H1 (cell line): Measurements from ENCODE around the gene FLT1. TPM values are rescaled to one million over a fixed set of nuclear protein-coding genes. Genes with fewer than 3 reads are reported as not detected.

ENCODE experiments used
- CTCF ChIA-PET: fragments of 300-600 bp; sonication (Branson Sonifier 250); formaldehyde crosslinking; loops from one replicate; lab custom pipeline; 2021; ENCODE audit not compliant: partially characterized antibody; lab: Charles Lee
- POLR2A ChIA-PET: fragments of 300-600 bp; sonication (Branson Sonifier 250); formaldehyde crosslinking; loops from one replicate; lab custom pipeline; 2021; ENCODE audit warnings: inconsistent platforms; ENCODE audit not compliant: partially characterized antibody; lab: Charles Lee
- DNase-seq, 2 experiments: peaks; one replicate each; pipeline versions ENCODE4 v3.0.0 to v3.0.0-alpha.2; 2010 to 2022; ENCODE audit warnings: low spot score in 2 of 2, low read depth in 1 of 2, mixed read lengths in 1 of 2
- FAIRE-seq: peaks from 2 replicates; lab custom pipeline; 2011; peaks lifted over from hg19 to GRCh38; lab: Jason Lieb, UNC
- H2AFZ ChIP-seq: 2 replicates; pipeline ENCODE4 v1.8.1; 2012; ENCODE audit warnings: low read length, inconsistent platforms
- H2AK5ac ChIP-seq: 2 replicates; pipeline ENCODE4 v1.6.1; 2013; ENCODE audit warnings: low read depth, low read length
- H2BK120ac ChIP-seq: replicated peaks from 2 replicates; pipeline ENCODE3; 2013; ENCODE audit warnings: low read depth, low read length, inconsistent platforms
- H2BK12ac ChIP-seq: 2 replicates; pipeline ENCODE4 v1.6.1; 2013; ENCODE audit warnings: low read depth, low read length
- H2BK15ac ChIP-seq: 2 replicates; pipeline ENCODE4 v1.6.1; 2013; ENCODE audit warnings: low read length
- H2BK20ac ChIP-seq: 2 replicates; pipeline ENCODE4 v1.6.1; 2013; ENCODE audit warnings: low read length
- H2BK5ac ChIP-seq: 2 replicates; pipeline ENCODE4 v1.6.1; 2013; ENCODE audit warnings: low read depth, low read length
- H3K14ac ChIP-seq: 2 replicates; pipeline ENCODE4 v1.6.1; 2013; ENCODE audit warnings: inconsistent platforms; ENCODE audit not compliant: insufficient read length
- H3K18ac ChIP-seq: 2 replicates; pipeline ENCODE4 v1.6.1; 2013; ENCODE audit warnings: low read length; ENCODE audit errors: extremely low read depth
- H3K23ac ChIP-seq: 2 replicates; pipeline ENCODE4 v1.6.1; 2013; ENCODE audit warnings: inconsistent platforms; ENCODE audit not compliant: insufficient read length
- H3K23me2 ChIP-seq: 2 replicates; pipeline ENCODE4 v1.6.1; 2013; ENCODE audit warnings: low read depth, low read length
- H3K27ac ChIP-seq: 2 replicates; pipeline ENCODE4 v1.6.1; 2011; ENCODE audit warnings: low read depth, low read length, inconsistent platforms
- H3K27me3 ChIP-seq, 4 experiments: replicated peaks in 1 of 4; 1 replicate in 1 of 4; 2 replicates in 3 of 4; pipeline versions ENCODE4 v1.6.1 to v1.8.1; 2011 to 2013; ENCODE audit warnings: low read length in 3 of 4, mild to moderate bottlenecking in 3 of 4, inconsistent platforms in 2 of 4, mixed read lengths in 2 of 4, moderate library complexity in 1 of 4; ENCODE audit not compliant: control insufficient read depth in 3 of 4, insufficient read depth in 3 of 4; ENCODE audit errors: extremely low read depth in 1 of 4
- H3K36me3 ChIP-seq, 4 experiments: 2 replicates each; pipeline versions ENCODE4 v1.6.1 to v1.8.1; 2011 to 2013; ENCODE audit warnings: mild to moderate bottlenecking in 4 of 4, low read length in 3 of 4, moderate library complexity in 2 of 4, control low read depth in 1 of 4, inconsistent platforms in 1 of 4; ENCODE audit not compliant: insufficient read depth in 4 of 4, control insufficient read depth in 2 of 4
- H3K4ac ChIP-seq: replicated peaks from 2 replicates; pipeline ENCODE3; 2013; ENCODE audit warnings: low read length, low read depth, mixed read lengths, inconsistent platforms; ENCODE audit not compliant: insufficient read length
- H3K4me1 ChIP-seq, 4 experiments: replicated peaks in 1 of 4; 1 replicate in 1 of 4; 2 replicates in 3 of 4; pipeline versions ENCODE4 v1.6.1 to v1.8.1; 2011 to 2013; ENCODE audit warnings: low read length in 3 of 4, inconsistent platforms in 2 of 4, mixed read lengths in 1 of 4; ENCODE audit not compliant: insufficient read depth in 4 of 4, control insufficient read depth in 3 of 4
- H3K4me2 ChIP-seq, 2 experiments: 2 replicates each; pipeline versions ENCODE4 v1.6.1 to v1.8.1; 2011 to 2013; ENCODE audit warnings: low read depth in 2 of 2, low read length in 2 of 2, control low read depth in 1 of 2, inconsistent platforms in 1 of 2, mild to moderate bottlenecking in 1 of 2; ENCODE audit not compliant: insufficient read depth in 1 of 2
- H3K4me3 ChIP-seq, 4 experiments: fragments of 200-600, 300-600 bp in 1 of 4; sonication (generic), shearing (Covaris generic), sonication (Bioruptor Twin) in 1 of 4; 2 replicates each; pipeline versions ENCODE4 v1.5.1 to v1.8.1; 2011 to 2016; ENCODE audit warnings: low read length in 4 of 4, low read depth in 3 of 4, control low read depth in 2 of 4, inconsistent platforms in 2 of 4, mild to moderate bottlenecking in 2 of 4, mixed read lengths in 1 of 4, moderate library complexity in 1 of 4; ENCODE audit not compliant: insufficient read depth in 2 of 4; ENCODE audit errors: extremely low read depth in 1 of 4
- H3K56ac ChIP-seq: replicated peaks from 2 replicates; pipeline ENCODE3; 2013; ENCODE audit warnings: low read depth, mild to moderate bottlenecking, mixed read lengths, low read length, inconsistent platforms; ENCODE audit not compliant: insufficient read length
- H3K79me1 ChIP-seq: 2 replicates; pipeline ENCODE4 v1.6.1; 2013; ENCODE audit warnings: low read depth, low read length, control low read depth
- H3K79me2 ChIP-seq, 2 experiments: 2 replicates each; pipeline versions ENCODE4 v1.6.1 to v1.8.1; 2012 to 2013; ENCODE audit warnings: low read length in 2 of 2, mild to moderate bottlenecking in 2 of 2, inconsistent platforms in 1 of 2; ENCODE audit not compliant: insufficient read depth in 2 of 2, control insufficient read depth in 1 of 2
- H3K9ac ChIP-seq, 4 experiments: replicated peaks in 1 of 4; 1 replicate in 1 of 4; 2 replicates in 3 of 4; pipeline versions ENCODE4 v1.6.1 to v1.8.1; 2011 to 2013; ENCODE audit warnings: low read depth in 3 of 4, low read length in 3 of 4, control low read depth in 2 of 4, mild to moderate bottlenecking in 2 of 4, moderate library complexity in 2 of 4, inconsistent platforms in 1 of 4; ENCODE audit errors: extremely low read depth in 1 of 4
- H3K9me3 ChIP-seq, 2 experiments: 2 replicates each; pipeline versions ENCODE4 v1.6.1 to v1.8.1; 2012 to 2013; ENCODE audit warnings: mild to moderate bottlenecking in 2 of 2, moderate library complexity in 2 of 2, control low read depth in 1 of 2, inconsistent platforms in 1 of 2, low read depth in 1 of 2, low read length in 1 of 2, mixed read lengths in 1 of 2; ENCODE audit not compliant: insufficient read depth in 2 of 2
- H4K20me1 ChIP-seq, 2 experiments: replicated peaks in 1 of 2; 2 replicates each; pipeline versions ENCODE3 to v1.8.1; 2011 to 2013; ENCODE audit warnings: inconsistent platforms in 2 of 2, low read length in 2 of 2, mild to moderate bottlenecking in 1 of 2; ENCODE audit not compliant: insufficient read depth in 2 of 2, control insufficient read depth in 1 of 2
- H4K5ac ChIP-seq: 2 replicates; pipeline ENCODE4 v1.6.1; 2013; ENCODE audit warnings: low read length, low read depth, mixed read lengths, inconsistent platforms; ENCODE audit not compliant: insufficient read length
- H4K8ac ChIP-seq: 2 replicates; pipeline ENCODE4 v1.8.0; 2013; ENCODE audit warnings: mild to moderate bottlenecking, moderate library complexity, low read length, inconsistent platforms; ENCODE audit not compliant: insufficient read depth; ENCODE audit errors: extremely low read depth
- H4K91ac ChIP-seq: replicated peaks from 2 replicates; pipeline ENCODE3; 2013; ENCODE audit warnings: low read length, mixed read lengths, inconsistent platforms; ENCODE audit not compliant: insufficient read length
- BRCA1 ChIP-seq: IDR thresholded peaks from 2 replicates; pipeline ENCODE4 v1.6.1; 2012; ENCODE audit warnings: low read depth, low read length, improper control_type of control experiment
- CEBPB ChIP-seq: IDR thresholded peaks from 2 replicates; pipeline ENCODE4 v1.6.1; 2012; ENCODE audit warnings: low read depth, low read length
- CREB1 ChIP-seq: IDR thresholded peaks from 2 replicates; pipeline ENCODE4 v1.6.1; 2012; ENCODE audit warnings: inconsistent platforms
- EGR1 ChIP-seq: IDR thresholded peaks from 2 replicates; pipeline ENCODE4 v1.6.1; 2011; ENCODE audit warnings: low read depth, low read length, borderline replicate concordance
- KDM1A ChIP-seq: fragments of 200-600, 300-600 bp; sonication (generic); IDR thresholded peaks from 2 replicates; pipeline ENCODE4 v1.7.1; 2016; ENCODE audit warnings: mild to moderate bottlenecking, low read length, borderline replicate concordance
- NRF1 ChIP-seq: IDR thresholded peaks from 2 replicates; pipeline ENCODE4 v1.6.1; 2011; ENCODE audit warnings: mild to moderate bottlenecking, low read depth, low read length, improper control_type of control experiment
- POU5F1 ChIP-seq: IDR thresholded peaks from 2 replicates; pipeline ENCODE4 v1.6.1; 2011; ENCODE audit warnings: low read depth, mild to moderate bottlenecking, low read length, moderate library complexity
- SAP30 ChIP-seq: fragments of 300-600 bp; sonication (generic); IDR thresholded peaks from 2 replicates; pipeline ENCODE4 v1.7.1; 2012; ENCODE audit warnings: low read length, moderate library complexity, mild to moderate bottlenecking, inconsistent platforms; ENCODE audit not compliant: insufficient read depth, insufficient replicate concordance
- SIX5 ChIP-seq: IDR thresholded peaks from 2 replicates; pipeline ENCODE4 v1.6.1; 2011; ENCODE audit warnings: mild to moderate bottlenecking, low read depth, low read length
- SP2 ChIP-seq: IDR thresholded peaks from 2 replicates; pipeline ENCODE4 v1.6.1; 2012; ENCODE audit warnings: mild to moderate bottlenecking, low read length, inconsistent platforms
- SUZ12 ChIP-seq: fragments of 200-600 bp; sonication (generic); IDR thresholded peaks from 2 replicates; pipeline ENCODE4 v1.6.1; 2012; ENCODE audit warnings: mild to moderate bottlenecking, inconsistent platforms, low read length, moderate library complexity, mixed read lengths
- TBP ChIP-seq: IDR thresholded peaks from 2 replicates; pipeline ENCODE4 v1.6.1; 2011; ENCODE audit warnings: low read depth, low read length, improper control_type of control experiment
- TEAD4 ChIP-seq: IDR thresholded peaks from 2 replicates; pipeline ENCODE4 v1.6.1; 2012; ENCODE audit warnings: low read depth, low read length, inconsistent platforms, mixed read lengths
- polyA plus RNA-seq, 7 experiments: library from polyadenylated mRNA; depleted of rRNA in 3 of 7; stranded (reverse) in 5 of 7; unstranded in 2 of 7; fragments of >200 nt in 5 of 7; fragments of 200-250 nt in 2 of 7; gene quantifications; 1 replicate in 5 of 7; 2 replicates in 1 of 7; 4 replicates in 1 of 7; pipeline versions ENCODE4 v1.2.1 to v1.2.3, GENCODE V29; 2011 to 2013; ENCODE audit warnings: missing spikeins in 2 of 7, mixed read lengths in 2 of 7
- total RNA-seq: library from RNA; stranded (reverse); fragmentation: NEBNext Ultra II Directional; extraction: Animal tissue kit (Norgen Biotek cat#: 25700); gene quantifications from 2 replicates; pipeline ENCODE4 v1.2.1, GENCODE V29; 2021

The FLT1 gene
- total and polyA plus RNA-seq, 2 of the 8 experiments (the other 6 are each of a cell fraction or from before 2014, with no cell fraction given), result 19.7 to 90.2 TPM

DNA sequence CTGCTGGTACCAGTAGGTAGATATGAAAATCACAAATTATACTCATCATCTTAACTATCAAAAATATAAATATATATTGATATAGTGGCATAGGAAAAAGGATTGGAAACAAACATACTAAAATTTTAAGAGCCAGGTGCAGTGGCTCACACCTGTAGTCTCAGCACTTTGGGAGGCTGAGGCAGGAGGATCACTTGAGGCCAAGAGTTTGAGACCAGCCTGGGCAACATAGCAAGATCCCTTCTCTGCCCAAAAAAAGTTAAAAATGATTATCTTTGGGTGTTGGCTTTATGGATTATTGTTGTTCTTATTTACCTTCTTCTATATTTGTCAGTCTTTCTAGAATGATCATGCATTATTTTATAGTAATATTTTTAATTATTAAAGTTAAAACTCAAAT lies 53.4 kb downstream of the FLT1 start:
- H3K4me1 ChIP-seq, result peaks cover 17 to 45% (median 32%) of the 10 kb centered on the region in 4 experiments
- no peak overlapping the region for H3K14ac ChIP-seq
- no peak overlapping the region for H3K4me3 ChIP-seq
- H2BK15ac ChIP-seq, result no peak overlapping the region
- H3K56ac ChIP-seq, result no peak overlapping the region
- no peak for FAIRE-seq
- H3K36me3 ChIP-seq, result peaks cover 4 to 28% (median 13%) of the 10 kb centered on the region in 4 experiments; a peak in 6 of 8 replicates
- no peak overlapping the region for H2BK5ac ChIP-seq
- POLR2A ChIA-PET, result no interaction called here
- H3K4ac ChIP-seq, result no peak overlapping the region
- no peak overlapping the region for H2BK120ac ChIP-seq
- H4K5ac ChIP-seq, result no peak overlapping the region
- no peak overlapping the region for H3K4me2 ChIP-seq
- peaks cover 0 to 55% of the 10 kb centered on the region in 2 experiments; a peak in 2 of 4 replicates for H3K79me2 ChIP-seq
- no peak overlapping the region for H4K8ac ChIP-seq
- H3K9me3 ChIP-seq, result no peaks in the 10 kb centered on the region
- no peak overlapping the region for H2AK5ac ChIP-seq
- H3K27ac ChIP-seq, result no peak overlapping the region; the same call in 1 of the 2 replicates
- H3K23ac ChIP-seq, result no peak overlapping the region
- H3K23me2 ChIP-seq, result no peaks in the 10 kb centered on the region
- CTCF ChIA-PET, result interaction anchor here (0.8 kb wide), 1 partner anchor 10 kb away, joined by 3 read pairs; no protein-coding TSS in a partner anchor
- H3K27me3 ChIP-seq, result no peaks in the 10 kb centered on the region
- H2AFZ ChIP-seq, result no peak overlapping the region
- H2BK12ac ChIP-seq, result no peak overlapping the region
- H2BK20ac ChIP-seq, result no peak overlapping the region
- H4K20me1 ChIP-seq, result no peaks in the 10 kb centered on the region
- H3K79me1 ChIP-seq, result peaks cover 3% of the 10 kb centered on the region; the same call in 1 of the 2 replicates
- no peak overlapping the region for H3K18ac ChIP-seq
- no peak overlapping the region for H3K9ac ChIP-seq
- no peak for DNase-seq
- no peak overlapping the region for H4K91ac ChIP-seq
- TF ChIP-seq SIX5, result no peak
- TF ChIP-seq SAP30, result no peak
- no peak for TF ChIP-seq CEBPB
- TF ChIP-seq KDM1A, result no peak
- TF ChIP-seq SP2, result no peak
- TF ChIP-seq NRF1, result no peak
- no peak for TF ChIP-seq EGR1
- no peak for TF ChIP-seq TBP
- no peak for TF ChIP-seq BRCA1
- TF ChIP-seq CREB1, result no peak
- no peak for TF ChIP-seq TEAD4
- TF ChIP-seq SUZ12, result no peak
- TF ChIP-seq POU5F1, result no peak
